Transverse colon (tissue), 4 donors: Measurements from ENCODE around the gene TTLL12. TPM values are rescaled to one million over a fixed set of nuclear protein-coding genes. Genes with fewer than 3 reads are reported as not detected.

Source experiments
- DNase-seq: peaks from one replicate; pipeline ENCODE4 v3.0.0-alpha.2; 2019
- H3K27ac ChIP-seq, 4 donors: fragments of 200-600 bp; sonication (generic); 2 replicates each; pipeline ENCODE4 v1.5.1; 2016 to 2018; ENCODE audit warnings: inconsistent platforms in 4 of 4
- H3K27me3 ChIP-seq: fragments of 200-600 bp; sonication (generic); 2 replicates; pipeline ENCODE4 v1.5.1; 2017; ENCODE audit warnings: inconsistent platforms
- H3K36me3 ChIP-seq, 4 donors: fragments of 200-600 bp; sonication (generic); 2 replicates each; pipeline ENCODE4 v1.5.1; 2017 to 2019; ENCODE audit warnings: inconsistent platforms in 4 of 4
- H3K4me1 ChIP-seq, 4 donors: fragments of 200-600 bp; sonication (generic); 2 replicates each; pipeline ENCODE4 v1.5.1; 2017 to 2020; ENCODE audit warnings: inconsistent platforms in 4 of 4
- H3K4me3 ChIP-seq, 4 donors: fragments of 200-600 bp; sonication (generic); 1 replicate in 1 of 4; 2 replicates in 3 of 4; pipeline versions ENCODE4 v1.5.1 to v1.6.1; 2017 to 2019; ENCODE audit warnings: inconsistent platforms in 4 of 4
- H3K9me3 ChIP-seq, 2 donors: fragments of 200-600 bp; sonication (generic); 2 replicates each; pipeline ENCODE4 v1.5.1; 2017 to 2019; ENCODE audit warnings: inconsistent platforms in 2 of 2
- CTCF ChIP-seq, 5 experiments: fragments of 200-600 bp in 3 of 5; fragments of 450-650 bp in 2 of 5; sonication (generic) in 3 of 5; IDR thresholded peaks; 1 replicate in 2 of 5; 2 replicates in 3 of 5; pipeline ENCODE4 v1.5.1; 2016 to 2017; ENCODE audit warnings: antibody characterized with exemption in 5 of 5, inconsistent platforms in 3 of 5, mild to moderate bottlenecking in 2 of 5, moderate library complexity in 1 of 5
- EP300 ChIP-seq: sonication (generic); formaldehyde crosslinking; IDR thresholded peaks from one replicate; pipeline ENCODE4 v1.6.1; 2017; ENCODE audit warnings: antibody characterized with exemption, low read depth
- POLR2A ChIP-seq: fragments of 450-650 bp; IDR thresholded peaks from one replicate; pipeline ENCODE4 v1.6.1; 2016; ENCODE audit warnings: antibody characterized with exemption, mild to moderate bottlenecking, moderate library complexity
- POLR2AphosphoS5 ChIP-seq, 3 donors: sonication (generic); formaldehyde crosslinking; IDR thresholded peaks; one replicate each; pipeline ENCODE4 v1.6.1; 2016; ENCODE audit warnings: antibody characterized with exemption in 3 of 3
- WGBS, 2 donors: methylation state at CpG; one replicate each; pipeline ENCODE4 v1.1.5; 2018; ENCODE audit warnings: low coverage in 1 of 2; 5-methylcytosine and 5-hydroxymethylcytosine counted together
- in situ Hi-C, 4 donors: fragments of 200-750 bp; cut with MboI; loops; one replicate each; pipeline versions ENCODE4 v1.15.0 to v1.15.1; 2017; ENCODE audit warnings: low sequenced_read_pairs in 3 of 4, low pct_ligation_motif_present in 1 of 4, low pct_unique_long_range_greater_than_20kb in 1 of 4
- intact Hi-C: fragments of 100-400 bp; cut with DNase I; formaldehyde crosslinking; loops from one replicate; pipeline ENCODE4 v1.15.1; 2023; ENCODE audit warnings: low total_unique reads
- total RNA-seq, 4 donors: library from RNA; depleted of rRNA; stranded (reverse); fragments of >200 nt; gene quantifications; one replicate each; pipeline ENCODE4 v1.1.0, GENCODE V29; 2016

Gene TTLL12
- total RNA-seq, 4 donors from 2014 or later = 88.1 to 171 (median 161) TPM

- in situ Hi-C loops (no loop called here), intact Hi-C loops (no loop called here)
- H3K27me3 ChIP-seq = no peaks in the 10 kb centered on the region
- WGBS, 2 donors = 90% methylated on average over 4 of the region's 4 CpGs; no CpG with 5 or more reads in 1 of the 2 donors
- no peak overlapping the region for H3K4me3 ChIP-seq
- H3K27ac ChIP-seq = no peak overlapping the region
- no peaks in the 10 kb centered on the region for H3K9me3 ChIP-seq
- DNase-seq = no peak
- no peak for TF ChIP-seq EP300
- H3K36me3 ChIP-seq = peaks cover 0 to 4% (median 0%) of the 10 kb centered on the region in 4 donors
- H3K4me1 ChIP-seq = peaks cover 0 to 6% (median 4%) of the 10 kb centered on the region in 4 donors
Measured at GRCh38 chr22:43134553-43134952, 52.4 kb downstream of the TTLL12 start.

DNA sequence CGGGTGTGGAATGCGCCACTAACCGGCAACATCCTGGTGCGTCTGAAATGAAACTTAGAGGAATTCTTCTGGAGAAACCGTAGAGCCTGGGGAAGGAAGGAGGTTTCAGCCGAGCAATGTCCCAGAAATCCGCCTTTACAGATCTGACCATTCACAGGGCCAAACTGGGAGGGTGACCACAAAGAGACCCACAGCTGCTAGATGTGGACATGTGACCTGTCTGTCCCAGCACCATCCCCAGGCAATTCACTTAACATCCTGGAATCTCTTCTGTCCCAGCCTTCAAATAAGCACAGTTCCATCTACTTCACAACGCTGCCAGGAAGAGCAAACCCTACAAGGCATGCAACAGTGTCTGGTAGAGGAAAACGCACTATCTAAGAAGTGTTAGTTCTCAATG is 53.5 kb downstream of the TTLL12 start:
- in situ Hi-C loops = no loop called here
- Histone ChIP-seq H3K27me3 (no peaks in the 10 kb centered on the region), H3K9me3 (no peaks in the 10 kb centered on the region), H3K36me3 (peaks cover 0 to 4% (median 0%) of the 10 kb centered on the region in 4 donors), H3K27ac (no peak overlapping the region), H3K4me3 (no peak overlapping the region), H3K4me1 (peaks cover 0 to 18% (median 15%) of the 10 kb centered on the region in 4 donors)
- no peak for TF ChIP-seq POLR2A
- TF ChIP-seq EP300 = no peak
- TF ChIP-seq CTCF (IDR thresholded peaks at IDR 0.05) = no peak
- no peak for TF ChIP-seq POLR2AphosphoS5 (IDR thresholded peaks at IDR 0.05)
- intact Hi-C loops = no loop called here
- no peak for DNase-seq
- 83 to 97% methylated on average over 1 to 9 of the region's 9 CpGs for WGBS, 2 donors

- H3K27ac ChIP-seq = no peak overlapping the region
Measured at GRCh38 chr22:43131773-43132501, 55.0 kb downstream of the TTLL12 start.

GRCh38 chr22:43129426-43130425 is 57.2 kb downstream of the TTLL12 start:
- Histone ChIP-seq H3K27me3 (no peaks in the 10 kb centered on the region), H3K27ac (peak overlapping the region in 3 of 4 donors; percentile 83 to 84 (median 84)), H3K9me3 (no peaks in the 10 kb centered on the region), H3K36me3 (peaks cover 0 to 4% (median 0%) of the 10 kb centered on the region in 4 donors), H3K4me1 (peaks cover 7 to 51% (median 44%) of the 10 kb centered on the region in 4 donors), H3K4me3 (peak overlapping the region in 1 of 4 donors; percentile 14)
- 22 to 48% methylated on average over 5 to 16 of the region's 16 CpGs for WGBS, 2 donors
- TF ChIP-seq CTCF (IDR thresholded peaks at IDR 0.05) (no peak), POLR2A (no peak), EP300 (no peak), POLR2AphosphoS5 (IDR thresholded peaks at IDR 0.05) (no peak)
- in situ Hi-C loops = no loop called here
- intact Hi-C loops = no loop called here
- no peak for DNase-seq

More at GRCh38 chr22:43131773-43132501, 55.0 kb downstream of the TTLL12 start:
- in situ Hi-C loops (no loop called here), intact Hi-C loops (no loop called here)
- TF ChIP-seq POLR2A = no peak
- no peak for TF ChIP-seq CTCF (IDR thresholded peaks at IDR 0.05)
- TF ChIP-seq EP300 = no peak
- TF ChIP-seq POLR2AphosphoS5 (IDR thresholded peaks at IDR 0.05) = no peak
- Histone ChIP-seq H3K36me3 (peaks cover 0 to 4% (median 0%) of the 10 kb centered on the region in 4 donors), H3K4me3 (no peak overlapping the region), H3K4me1 (peaks cover 4 to 31% (median 28%) of the 10 kb centered on the region in 4 donors), H3K27me3 (no peaks in the 10 kb centered on the region), H3K9me3 (no peaks in the 10 kb centered on the region)
- 78 to 93% methylated on average over 4 to 17 of the region's 17 CpGs for WGBS, 2 donors
- no peak for DNase-seq
